Ovary (tissue), 9 donors: ENCODE data around the gene C1orf122. TPM values are rescaled to one million over a fixed set of nuclear protein-coding genes. Genes with fewer than 3 reads are reported as not detected.

ENCODE experiments used
- DNase-seq, 5 donors: peaks; one replicate each; pipeline ENCODE4 v3.0.0-alpha.2; 2019 to 2020
- H3K27ac ChIP-seq, 2 donors: fragments of 200-600 bp; one replicate each; pipeline versions ENCODE4 v1.5.1 to v1.8.0; 2019 to 2022
- H3K27me3 ChIP-seq: fragments of 200-600 bp; one replicate; pipeline ENCODE4 v1.8.0; 2022
- H3K36me3 ChIP-seq: fragments of 200-600 bp; sonication (generic); one replicate; pipeline ENCODE4 v1.5.1; 2019
- H3K4me1 ChIP-seq: one replicate; pipeline ENCODE4 v1.8.1; 2013; ENCODE audit warnings: mild to moderate bottlenecking, moderate library complexity; ENCODE audit not compliant: insufficient read depth
- H3K4me3 ChIP-seq: fragments of 200-600 bp; sonication (generic); one replicate; pipeline ENCODE4 v1.5.1; 2017
- H3K9me3 ChIP-seq, 2 donors: fragments of 200-600 bp in 1 of 2; sonication (generic) in 1 of 2; one replicate each; pipeline versions ENCODE4 v1.5.1 to v1.8.1; 2013 to 2019; ENCODE audit warnings: mild to moderate bottlenecking in 1 of 2, moderate library complexity in 1 of 2
- CTCF ChIP-seq, 3 donors: fragments of 450-650 bp in 2 of 3; fragments of 200-600 bp in 1 of 3; IDR thresholded peaks; one replicate each; pipeline versions ENCODE4 v1.5.1 to v1.8.0; 2016 to 2022; ENCODE audit warnings: antibody characterized with exemption in 3 of 3, mild to moderate bottlenecking in 1 of 3
- EP300 ChIP-seq: sonication (generic); formaldehyde crosslinking; IDR thresholded peaks from one replicate; pipeline ENCODE4 v1.6.1; 2017; ENCODE audit warnings: antibody characterized with exemption
- POLR2A ChIP-seq: fragments of 450-650 bp; IDR thresholded peaks from one replicate; pipeline ENCODE4 v1.6.1; 2017; ENCODE audit warnings: antibody characterized with exemption, mild to moderate bottlenecking, moderate library complexity
- WGBS, 3 donors: extraction: QIAGEN DNeasy Blood & Tissue Kit in 1 of 3; methylation state at CpG; one replicate each; pipeline versions ENCODE4 v1.1.5 to v1.1.7; 2013 to 2017; 5-methylcytosine and 5-hydroxymethylcytosine counted together
- intact Hi-C, 4 donors: fragments of 100-400 bp; cut with DNase I; formaldehyde crosslinking; loops; one replicate each; pipeline versions ENCODE4 v1.11.0 to v1.15.1; 2022 to 2023
- polyA plus RNA-seq, 2 donors: library from polyadenylated mRNA; stranded (reverse); fragments of 200-250 nt in 1 of 2; fragments of 350-450 nt in 1 of 2; fragmentation: Illumina TruSeq in 1 of 2; extraction: RNeasy Lipid Tissue Mini Kit (QIAGEN cat#74804) in 1 of 2; gene quantifications; one replicate each; pipeline ENCODE4 v1.2.3, GENCODE V29; 2013 to 2014
- total RNA-seq, 7 donors: library from RNA; depleted of rRNA in 2 of 7; stranded (reverse); fragments of >200 nt in 2 of 7; fragmentation: NEBNext Ultra II Directional in 3 of 7; extraction: Animal tissue kit (Norgen Biotek cat#: 25700) in 3 of 7; gene quantifications; one replicate each; pipeline versions ENCODE4 v1.1.0 to v1.2.4, GENCODE V29; 2016 to 2023
- donor health status: DM: no; HTN: no; CAD: no; lungs with moderate emphysema.
- donor health status: DM: no; HTN: no; CAD: no.
- donor health status: Bipolar disorder and iron deficiency.
- donor health status: DM: yes; HTN: yes; CAD: no.
- donor health status: DM: no; HTN: no; CAD: no.
- donor health status: DM: yes; HTN: yes; CAD: no.

Gene C1orf122
- total and polyA plus RNA-seq, 9 donors = 10.3 to 56.2 (median 31.9) TPM

DNA sequence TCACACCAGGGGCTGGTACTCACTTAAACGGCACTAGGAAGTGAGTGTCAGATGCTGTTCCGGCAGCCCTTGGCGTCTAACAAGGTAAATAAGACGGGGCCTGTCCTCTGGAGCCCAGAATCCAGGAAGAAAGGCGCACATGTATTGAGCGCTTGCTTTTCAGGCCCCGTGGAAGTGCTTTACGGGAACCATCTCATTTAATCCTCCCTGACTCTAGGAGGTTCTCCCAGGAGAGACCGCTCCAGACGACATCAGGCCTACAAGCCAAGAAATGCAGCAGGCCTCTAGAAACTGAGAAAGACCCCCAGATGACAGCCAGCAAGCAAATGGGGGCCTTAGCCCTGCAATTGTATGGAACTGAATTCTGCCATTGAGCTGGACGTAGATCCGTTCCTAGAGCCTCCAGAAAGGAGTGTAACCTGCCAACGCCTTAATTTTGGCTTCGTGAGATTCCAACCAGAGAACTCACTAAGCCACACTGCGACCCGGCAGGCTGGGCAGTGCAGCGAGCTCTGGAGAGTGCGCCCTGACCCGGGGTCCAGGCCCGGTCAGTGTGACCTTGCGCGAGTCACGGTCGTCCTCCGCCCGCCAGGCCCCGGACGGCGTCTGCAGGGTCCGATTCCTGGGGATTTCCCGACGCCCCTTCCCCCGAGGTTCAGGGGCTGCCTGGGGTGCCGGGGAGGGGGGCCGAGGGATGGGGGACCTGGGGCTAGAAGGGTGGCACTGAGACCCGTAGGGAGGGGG, 14.5 kb upstream of the C1orf122 start:
- DNase-seq = no peak
- H3K4me3 ChIP-seq = peak overlapping the region; percentile 47

DNA sequence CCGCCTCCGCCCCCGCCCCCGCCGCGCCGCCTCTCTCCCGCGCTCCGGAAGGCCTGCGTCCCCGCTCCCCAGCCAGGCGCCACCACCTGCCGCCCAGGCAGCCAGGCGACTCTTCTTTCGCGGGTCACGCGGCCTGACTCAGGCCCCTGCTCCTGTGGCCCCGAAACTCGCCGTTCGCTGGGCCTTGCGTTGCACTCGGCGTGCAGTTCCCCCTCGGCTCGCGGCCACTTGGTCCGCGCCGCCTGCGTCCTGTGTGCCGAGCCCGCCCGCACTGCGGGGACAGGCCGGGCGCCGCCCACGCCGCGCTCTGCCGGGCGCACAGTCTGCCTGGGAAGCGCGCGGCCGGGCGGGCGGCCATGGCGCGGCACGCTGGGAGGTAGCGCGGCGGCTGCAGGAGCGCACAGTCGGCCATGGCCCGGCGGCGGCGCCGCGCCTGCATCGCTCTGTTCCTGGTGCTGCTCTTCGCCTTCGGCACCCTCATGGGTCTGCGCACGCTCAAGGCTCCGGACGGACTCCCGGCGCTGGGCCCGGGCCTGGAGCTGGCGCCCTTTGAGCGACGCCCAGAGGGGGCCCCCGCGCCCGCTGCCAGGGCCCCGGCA, 13.7 kb upstream of the C1orf122 start, which contains the start of gene MANEAL:
Gene MANEAL (plus strand): TSS at position 75 of the 599 bp plus-strand sequence. CDS start 336 bp downstream, at position 411.
- peak in 3 of 5 donors; percentile 32 to 62 (median 51) for DNase-seq
- no peak within 1 kb of the TSS for H3K27ac ChIP-seq
- WGBS, 3 donors = 0 to 1% (median 0%) methylated on average over 24 to 82 of the region's 82 CpGs

More for the DNA sequence above, 14.5 kb upstream of the C1orf122 start:
- H3K27ac ChIP-seq = no peak overlapping the region
- 24 to 27% (median 26%) methylated on average over 36 of the region's 36 CpGs for WGBS, 3 donors
- peaks cover 5% of the 10 kb centered on the region for H3K4me1 ChIP-seq
- no peaks in the 10 kb centered on the region for H3K27me3 ChIP-seq
- TF ChIP-seq EP300 (no peak), CTCF (IDR thresholded peaks at IDR 0.05) (no peak), POLR2A (no peak)
- H3K9me3 ChIP-seq = no peaks in the 10 kb centered on the region
- intact Hi-C loops = no loop called here
- H3K36me3 ChIP-seq = no peaks in the 10 kb centered on the region

DNA sequence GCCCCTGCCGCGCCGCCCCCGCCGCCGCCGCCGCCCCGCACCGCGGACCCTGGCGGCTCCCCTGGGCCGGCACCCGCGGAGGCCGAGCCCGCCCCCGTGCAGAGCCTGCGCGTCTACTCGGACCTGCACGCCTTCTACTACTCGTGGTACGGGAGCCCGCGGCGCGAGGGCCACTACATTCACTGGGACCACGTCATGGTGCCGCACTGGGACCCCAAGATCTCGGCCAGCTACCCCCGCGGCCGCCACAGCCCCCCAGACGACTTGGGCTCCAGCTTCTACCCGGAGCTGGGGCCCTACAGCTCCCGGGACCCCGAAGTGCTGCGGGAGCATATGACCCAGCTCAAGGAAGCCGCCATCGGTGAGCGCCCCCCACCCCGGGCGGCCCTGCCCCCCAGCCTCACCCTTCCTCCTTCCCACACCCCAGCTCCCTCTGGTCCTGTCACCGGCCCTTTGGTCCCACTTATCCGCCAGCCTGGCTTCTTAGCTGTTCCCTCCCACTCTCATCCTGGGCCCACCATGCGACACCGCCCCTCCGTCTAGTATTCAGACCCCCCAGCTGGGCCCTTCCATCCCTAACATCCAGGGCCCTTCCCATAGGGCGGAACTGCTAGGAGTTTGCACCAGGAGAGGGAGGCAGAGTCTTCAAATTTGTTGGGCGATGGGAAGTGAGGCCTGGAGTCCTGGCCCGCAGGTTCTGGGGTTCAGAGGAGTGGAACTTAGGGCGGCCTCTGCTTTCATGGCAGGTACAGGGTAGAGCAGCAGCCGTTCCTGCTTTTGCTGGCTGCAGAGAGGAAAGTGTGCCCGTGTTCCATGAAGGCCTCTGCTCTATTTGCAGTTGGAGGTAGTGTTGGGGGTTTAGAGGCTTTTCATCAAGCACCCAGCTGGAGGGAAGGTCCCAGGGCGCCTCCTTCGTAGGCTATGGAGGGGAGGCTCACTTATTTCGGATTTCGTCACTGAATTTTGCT, 12.9 kb upstream of the C1orf122 start:
- H3K9me3 ChIP-seq = no peaks in the 10 kb centered on the region
- no peak for DNase-seq
- H3K27me3 ChIP-seq = no peaks in the 10 kb centered on the region
- peak overlapping the region; percentile 47 for H3K4me3 ChIP-seq
- H3K36me3 ChIP-seq = no peaks in the 10 kb centered on the region
- intact Hi-C loops = no loop called here
- H3K27ac ChIP-seq = no peak overlapping the region
- TF ChIP-seq POLR2A = no peak
- WGBS, 3 donors = 7 to 13% (median 10%) methylated on average over 39 to 59 of the region's 59 CpGs
- peaks cover 5% of the 10 kb centered on the region for H3K4me1 ChIP-seq

More for the DNA sequence above, 13.7 kb upstream of the C1orf122 start, which contains the start of gene MANEAL:
- H3K4me3 ChIP-seq = peak within 1 kb of the TSS; percentile 47
- TF ChIP-seq POLR2A (no peak), EP300 (no peak), CTCF (IDR thresholded peaks at IDR 0.05) (no peak)
- H3K36me3 ChIP-seq = no peaks in the 10 kb centered on the region
- no peaks in the 10 kb centered on the region for H3K9me3 ChIP-seq
- H3K27me3 ChIP-seq = no peaks in the 10 kb centered on the region
- intact Hi-C loops = no loop called here
- peaks cover 5% of the 10 kb centered on the region for H3K4me1 ChIP-seq

GRCh38 chr1:37795340-37796125, 12.1 kb upstream of the C1orf122 start:
- no peak for TF ChIP-seq EP300
- no peak for TF ChIP-seq POLR2A
- no peak for TF ChIP-seq CTCF (IDR thresholded peaks at IDR 0.05)
- H3K27ac ChIP-seq = no peak overlapping the region
- peaks cover 5% of the 10 kb centered on the region for H3K4me1 ChIP-seq
- no peaks in the 10 kb centered on the region for H3K9me3 ChIP-seq
- intact Hi-C loops = no loop called here
- H3K4me3 ChIP-seq = no peak overlapping the region
- 18 to 25% (median 21%) methylated on average over 22 of the region's 22 CpGs for WGBS, 3 donors
- peak; percentile 36 to 80 (median 66) for DNase-seq
- no peaks in the 10 kb centered on the region for H3K27me3 ChIP-seq
- no peaks in the 10 kb centered on the region for H3K36me3 ChIP-seq
